K562 (cell line): Measurements from ENCODE around the gene MTA1. TPM values are rescaled to one million over a fixed set of nuclear protein-coding genes. Genes with fewer than 3 reads are reported as not detected.
A peak's percentile ranks its signal among the peaks of the same experiment; 100 is the strongest.

ENCODE experiments used
- ARNT ChIP-seq, 2 experiments: fragments of 450-650 bp; IDR thresholded peaks; 2 replicates each; pipeline ENCODE4 v1.6.1; 2016; ENCODE audit warnings: mild to moderate bottlenecking in 1 of 2
- BRCA1 ChIP-seq, 2 experiments: fragments of 450-650 bp in 1 of 2; sonication (generic) in 1 of 2; formaldehyde crosslinking in 1 of 2; IDR thresholded peaks; 2 replicates each; pipeline versions ENCODE4 v1.5.0 to v1.6.1; 2017 to 2020; ENCODE audit warnings: mild to moderate bottlenecking in 1 of 2, missing genetic modification reagents in 1 of 2
- FOSL1 ChIP-seq: fragments of 200-800 bp; sonication (Bioruptor generic); conservative IDR thresholded peaks from 2 replicates; pipeline ENCODE4 v1.6.1; 2016; ENCODE audit warnings: missing genetic modification characterization, missing compliant biosample characterization
- IRF1 ChIP-seq: sonication (generic); formaldehyde crosslinking; IDR thresholded peaks from 2 replicates; pipeline ENCODE4 v1.8.0; 2022; ENCODE audit warnings: missing genetic modification reagents, mild to moderate bottlenecking, borderline replicate concordance
- MGA ChIP-seq: fragments of 450-650 bp; IDR thresholded peaks from 2 replicates; pipeline ENCODE4 v1.6.1; 2016; ENCODE audit warnings: mild to moderate bottlenecking, moderate library complexity
- NKRF ChIP-seq: fragments of 450-650 bp; IDR thresholded peaks from 2 replicates; pipeline ENCODE4 v1.6.1; 2016; ENCODE audit warnings: borderline replicate concordance
- SRSF3 ChIP-seq: fragments of 200-400 bp; formaldehyde crosslinking; IDR thresholded peaks from 2 replicates; pipeline ENCODE4 v1.6.1; 2016; ENCODE audit warnings: mild to moderate bottlenecking, low read length, moderate library complexity; ENCODE audit not compliant: insufficient read depth
- SRSF9 ChIP-seq: fragments of 200-400 bp; formaldehyde crosslinking; IDR thresholded peaks from 2 replicates; pipeline ENCODE4 v1.6.1; 2017; ENCODE audit warnings: low read depth, low read length, borderline replicate concordance
- TFAM ChIP-seq: fragments of 250-450 bp; sonication (Bioruptor Pico); conservative IDR thresholded peaks from 2 replicates; pipeline ENCODE4 v1.5.0; 2021; ENCODE audit warnings: mild to moderate bottlenecking, moderate library complexity
- TGIF2 ChIP-seq: sonication (generic); formaldehyde crosslinking; IDR thresholded peaks from 2 replicates; pipeline ENCODE4 v1.8.1; 2022; ENCODE audit warnings: mild to moderate bottlenecking, missing genetic modification reagents, moderate library complexity
- ZFX ChIP-seq: sonication (generic); formaldehyde crosslinking; IDR thresholded peaks from 2 replicates; pipeline ENCODE4 v1.8.0; 2022; ENCODE audit warnings: mild to moderate bottlenecking, missing genetic modification reagents, moderate library complexity
- ZNF184 ChIP-seq: sonication (generic); formaldehyde crosslinking; IDR thresholded peaks from 2 replicates; pipeline ENCODE4 v1.5.0; 2020; ENCODE audit warnings: missing genetic modification reagents
- polyA plus RNA-seq, 8 experiments: library from polyadenylated mRNA; depleted of rRNA in 4 of 8; stranded (reverse) in 5 of 8; unstranded in 3 of 8; fragments of >200 nt; fragmentation: Nextera tagmentation in 2 of 8; fragmentation: Illumina TruSeq in 1 of 8; extraction: Ambion mirVana in 2 of 8; extraction: Trizol in 1 of 8; gene quantifications; 2 replicates each; pipeline versions ENCODE4 v1.2.1 to v1.2.3, GENCODE V29; 2011 to 2014; ENCODE audit warnings: inconsistent platforms in 1 of 8, missing spikeins in 1 of 8
- total RNA-seq, 7 experiments: library from RNA; depleted of rRNA in 6 of 7; stranded (reverse); fragments of >200 nt in 6 of 7; fragmentation: Illumina TruSeq in 2 of 7; extraction: Trizol in 2 of 7; gene quantifications; 2 replicates each; pipeline versions ENCODE4 v1.2.1 to v1.2.3, GENCODE V29; 2011 to 2021; ENCODE audit warnings: low replicate concordance in 1 of 7

The MTA1 gene
- total and polyA plus RNA-seq, 9 of the 15 experiments (the other 6 are each of a cell fraction or from before 2014, with no cell fraction given) = 0.13 to 118 (median 32.3) TPM

GRCh38 chr14:105411017-105411941, 8.3 kb upstream of the MTA1 start (continued):
- TF ChIP-seq MGA = peak; percentile 53; the same call in 1 of the 2 replicates
- no peak for TF ChIP-seq BRCA1 (IDR thresholded peaks at IDR 0.05)
- no peak for TF ChIP-seq BRCA1 (CRISPR knock-in tag; IDR thresholded peaks at IDR 0.05)
- no peak for TF ChIP-seq SRSF9
- peak; percentile 35; the same call in 1 of the 2 replicates for TF ChIP-seq ZFX (CRISPR knock-in tag)
- TF ChIP-seq FOSL1 (tag) = no peak
- TF ChIP-seq SRSF3 = no peak
- no peak for TF ChIP-seq TGIF2 (CRISPR knock-in tag)
- no peak for TF ChIP-seq ARNT (IDR thresholded peaks at IDR 0.05)
- no peak for TF ChIP-seq IRF1 (CRISPR knock-in tag)
- TF ChIP-seq NKRF = no peak
- TF ChIP-seq ZNF184 (CRISPR knock-in tag) = peak; percentile 77; the same call in 1 of the 2 replicates
- no peak for TF ChIP-seq TFAM
